CD4-positive, alpha-beta T cell (primary cell): ENCODE data around the gene TMCO4. TPM values are rescaled to one million over a fixed set of nuclear protein-coding genes. Genes with fewer than 3 reads are reported as not detected.

ENCODE experiments used
- ATAC-seq: fragments of 200-7000 bp; cut with Tn5 transposase; one replicate; pipeline ENCODE4 v1.10.0; 2022; ENCODE audit warnings: mild to moderate bottlenecking; ENCODE audit not compliant: poor library complexity
- CTCF ChIA-PET: fragments of 350-600 bp; sonication (Branson Sonifier 250); formaldehyde crosslinking; loops from one replicate; lab custom pipeline; 2021; ENCODE audit warnings: antibody characterized with exemption, inconsistent platforms; lab: Charles Lee
- POLR2A ChIA-PET: fragments of 350-600 bp; sonication (Branson Sonifier 250); formaldehyde crosslinking; loops from one replicate; lab custom pipeline; 2021; ENCODE audit warnings: antibody characterized with exemption, inconsistent platforms; lab: Charles Lee
- DNase-seq, 14 experiments: peaks; one replicate each; pipeline ENCODE4 v3.0.0-alpha.2; 2013 to 2020; ENCODE audit warnings: mixed read lengths in 2 of 14
- H3K27ac ChIP-seq, 2 donors: one replicate each; pipeline versions ENCODE4 v1.5.1 to v1.7.0; 2013; ENCODE audit warnings: low read length in 2 of 2, low read depth in 1 of 2, mild to moderate bottlenecking in 1 of 2
- H3K27me3 ChIP-seq, 2 experiments: 1 replicate in 1 of 2; 2 replicates in 1 of 2; pipeline versions ENCODE4 v1.6.1 to v1.7.0; 2013; ENCODE audit warnings: low read length in 2 of 2, control low read depth in 1 of 2, mild to moderate bottlenecking in 1 of 2, moderate library complexity in 1 of 2; ENCODE audit not compliant: insufficient read depth in 2 of 2, control insufficient read depth in 1 of 2
- H3K36me3 ChIP-seq: one replicate; pipeline ENCODE4 v1.6.1; 2013; ENCODE audit warnings: low read length, control low read depth; ENCODE audit not compliant: insufficient read depth
- H3K4me1 ChIP-seq: one replicate; pipeline ENCODE4 v1.6.1; 2013; ENCODE audit warnings: low read length, control low read depth; ENCODE audit not compliant: insufficient read depth
- H3K4me3 ChIP-seq: one replicate; pipeline ENCODE4 v1.5.1; 2013; ENCODE audit warnings: mild to moderate bottlenecking, low read length, moderate library complexity
- H3K9me3 ChIP-seq, 2 experiments: 1 replicate in 1 of 2; 2 replicates in 1 of 2; pipeline versions ENCODE4 v1.6.1 to v1.7.0; 2013; ENCODE audit warnings: low read length in 2 of 2, mild to moderate bottlenecking in 2 of 2, control low read depth in 1 of 2, moderate library complexity in 1 of 2; ENCODE audit not compliant: control insufficient read depth in 1 of 2, insufficient read depth in 1 of 2
- H3K27ac Mint-ChIP-seq: one replicate; pipeline ENCODE4 v1.8.0; 2020; ENCODE audit warnings: mixed read lengths
- H3K27me3 Mint-ChIP-seq: one replicate; pipeline ENCODE4 v1.8.0; 2021; ENCODE audit warnings: mixed read lengths
- H3K36me3 Mint-ChIP-seq: one replicate; pipeline ENCODE4 v1.8.0; 2021; ENCODE audit warnings: low read depth, mixed read lengths
- H3K4me1 Mint-ChIP-seq: one replicate; pipeline ENCODE4 v1.8.0; 2021; ENCODE audit warnings: low read depth, mixed read lengths
- H3K4me3 Mint-ChIP-seq: one replicate; pipeline ENCODE4 v1.8.0; 2020; ENCODE audit warnings: mild to moderate bottlenecking, mixed read lengths
- H3K9me3 Mint-ChIP-seq: one replicate; pipeline ENCODE4 v1.8.0; 2020; ENCODE audit warnings: mixed read lengths
- intact Hi-C, 2 experiments: fragments of 100-400 bp; cut with DNase I in 1 of 2; cut with micrococcal nuclease in 1 of 2; formaldehyde crosslinking; loops; one replicate each; pipeline versions ENCODE4 v1.15.1 to v1.9.0; 2023 to 2025; cut with DNase I, micrococcal nuclease
- total RNA-seq, 174 experiments: library from RNA in 2 of 174; stranded (reverse) in 2 of 174; gene quantifications; one replicate each; pipeline ENCODE4 v1.2.3 and lab custom pipeline; 2021 to 2026
- TF ChIP-seq, protein P1 (sequence below): fragments of 200-600 bp; IDR thresholded peaks from one replicate; pipeline ENCODE4 v1.8.0; 2022; ENCODE audit warnings: antibody characterized with exemption, mild to moderate bottlenecking

TMCO4 gene
- total RNA-seq, 2 experiments from 2014 or later, result 12.4 to 13.9 TPM

DNA sequence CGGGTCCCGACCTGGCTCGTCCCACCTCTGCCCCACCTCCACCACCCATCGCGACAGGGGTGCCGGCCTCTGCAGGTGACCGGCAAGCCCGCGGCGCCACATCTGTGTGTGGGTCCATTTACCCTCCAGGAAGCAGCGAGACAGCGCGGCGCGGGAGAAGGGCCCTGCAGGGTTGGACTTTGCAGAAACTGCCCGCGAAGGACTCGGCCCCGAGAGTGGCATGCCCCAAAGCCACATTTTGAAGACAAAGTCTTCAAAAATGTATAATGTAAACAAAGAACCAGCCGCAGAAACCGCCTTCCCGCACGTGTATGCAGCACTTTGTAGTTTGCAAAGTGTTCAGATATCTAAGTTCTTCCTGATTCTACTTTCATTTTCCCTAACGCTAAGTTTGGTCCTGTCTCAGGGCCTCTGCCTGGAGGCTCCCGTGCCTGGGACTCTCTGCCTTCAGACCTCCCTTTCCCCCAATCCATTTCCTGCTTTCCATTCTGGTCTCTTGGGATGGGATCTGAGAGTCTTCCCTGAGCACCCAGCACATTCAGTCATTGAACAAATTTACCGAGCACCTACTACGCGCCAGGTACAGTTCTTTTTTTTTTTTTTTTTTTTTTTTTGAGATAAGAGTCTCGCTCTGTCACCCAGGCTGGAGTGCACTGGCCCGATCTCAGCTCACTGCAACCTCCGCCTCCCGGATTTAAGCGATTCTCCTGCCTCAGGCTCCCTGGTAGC lies 524 bp upstream of the TMCO4 start:
- no peaks in the 10 kb centered on the region for H3K9me3 ChIP-seq
- intact Hi-C loops, result no loop called here
- peaks cover 5% of the 10 kb centered on the region for H3K36me3 Mint-ChIP-seq
- no peaks in the 10 kb centered on the region for H3K27me3 Mint-ChIP-seq
- CTCF ChIA-PET, result interaction anchor here (0.7 to 1.0 kb wide), 2 partner anchors 11 to 205 kb away, joined by 3 to 5 read pairs; no protein-coding TSS in a partner anchor
- H3K27ac Mint-ChIP-seq, result peak overlapping the region; percentile 95
- peaks cover 30% of the 10 kb centered on the region for H3K4me1 ChIP-seq
- TF ChIP-seq, protein P1, sequence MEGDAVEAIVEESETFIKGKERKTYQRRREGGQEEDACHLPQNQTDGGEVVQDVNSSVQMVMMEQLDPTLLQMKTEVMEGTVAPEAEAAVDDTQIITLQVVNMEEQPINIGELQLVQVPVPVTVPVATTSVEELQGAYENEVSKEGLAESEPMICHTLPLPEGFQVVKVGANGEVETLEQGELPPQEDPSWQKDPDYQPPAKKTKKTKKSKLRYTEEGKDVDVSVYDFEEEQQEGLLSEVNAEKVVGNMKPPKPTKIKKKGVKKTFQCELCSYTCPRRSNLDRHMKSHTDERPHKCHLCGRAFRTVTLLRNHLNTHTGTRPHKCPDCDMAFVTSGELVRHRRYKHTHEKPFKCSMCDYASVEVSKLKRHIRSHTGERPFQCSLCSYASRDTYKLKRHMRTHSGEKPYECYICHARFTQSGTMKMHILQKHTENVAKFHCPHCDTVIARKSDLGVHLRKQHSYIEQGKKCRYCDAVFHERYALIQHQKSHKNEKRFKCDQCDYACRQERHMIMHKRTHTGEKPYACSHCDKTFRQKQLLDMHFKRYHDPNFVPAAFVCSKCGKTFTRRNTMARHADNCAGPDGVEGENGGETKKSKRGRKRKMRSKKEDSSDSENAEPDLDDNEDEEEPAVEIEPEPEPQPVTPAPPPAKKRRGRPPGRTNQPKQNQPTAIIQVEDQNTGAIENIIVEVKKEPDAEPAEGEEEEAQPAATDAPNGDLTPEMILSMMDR, result no peak
- H3K4me3 ChIP-seq, result peak overlapping the region; percentile 90
- no peaks in the 10 kb centered on the region for H3K27me3 ChIP-seq
- H3K9me3 Mint-ChIP-seq, result no peaks in the 10 kb centered on the region
- peaks cover 31% of the 10 kb centered on the region for H3K4me1 Mint-ChIP-seq
- peak overlapping the region; percentile 96 for H3K4me3 Mint-ChIP-seq
- H3K36me3 ChIP-seq, result peaks cover 4% of the 10 kb centered on the region
- ATAC-seq (peak; percentile 66), DNase-seq (peak; percentile 6 to 69 (median 38))
- H3K27ac ChIP-seq, result peak overlapping the region; percentile 53 to 65
- POLR2A ChIA-PET, result interaction anchor here (1.2 kb wide), 1 partner anchor 10 kb away, joined by 4 read pairs; no protein-coding TSS in a partner anchor

DNA sequence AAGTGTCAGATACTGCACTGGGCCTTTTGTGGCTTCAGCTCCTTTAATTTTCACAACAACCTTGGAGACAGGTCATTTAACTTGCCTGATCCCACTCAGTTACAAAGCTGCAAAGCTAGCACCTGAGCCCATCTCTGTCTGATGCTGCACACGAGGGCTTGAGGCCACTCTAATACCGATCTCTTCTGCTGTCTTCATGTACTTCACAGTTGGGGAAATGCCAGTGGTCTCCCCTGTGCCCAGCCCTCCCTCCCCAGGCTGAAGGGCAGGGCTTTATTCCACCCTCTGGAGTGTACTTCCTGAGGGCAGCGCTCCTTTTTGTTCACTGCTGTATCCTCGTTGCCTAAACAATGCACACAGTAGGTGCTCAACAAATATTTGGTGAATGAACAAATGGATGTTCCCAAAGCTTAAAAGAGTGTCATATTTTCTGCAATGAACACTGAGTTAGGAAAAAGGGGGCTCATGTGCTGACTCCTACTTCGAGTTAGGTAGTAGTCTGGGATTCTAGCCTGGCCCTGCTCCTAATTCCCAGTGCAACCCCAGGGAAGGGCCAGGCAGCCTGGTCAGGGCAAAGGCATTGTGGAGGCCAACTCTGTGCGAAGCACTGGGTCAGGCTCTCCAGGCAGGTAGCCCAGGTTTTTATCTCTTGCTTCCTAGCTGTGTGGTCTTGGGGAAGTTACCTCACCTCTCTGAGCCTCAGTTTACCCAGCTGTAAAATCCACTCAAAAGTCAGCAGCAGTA lies 1.1 kb downstream of the TMCO4 start:
- peaks cover 4% of the 10 kb centered on the region for H3K36me3 ChIP-seq
- peak in 1 of 14 experiments; percentile 4 for DNase-seq
- Mint-ChIP-seq H3K4me1 (peaks cover 36% of the 10 kb centered on the region), H3K27ac (peak overlapping the region; percentile 89), H3K36me3 (peaks cover 10% of the 10 kb centered on the region), H3K4me3 (peak overlapping the region; percentile 88), H3K27me3 (no peaks in the 10 kb centered on the region), H3K9me3 (no peaks in the 10 kb centered on the region)
- H3K9me3 ChIP-seq, result no peaks in the 10 kb centered on the region
- ChIA-PET POLR2A (interaction anchor here (0.6 kb wide), 1 partner anchor 841 kb away, joined by 3 read pairs; no protein-coding TSS in a partner anchor), CTCF (no interaction called here)
- TF ChIP-seq, protein P1, result no peak
- intact Hi-C loops, result loop anchor here in 1 of 2 experiments (2.0 kb wide), 1 partner anchor 84 kb away; the partner anchor contains the start of gene OTUD3
- peaks cover 35% of the 10 kb centered on the region for H3K4me1 ChIP-seq
- H3K4me3 ChIP-seq, result peak overlapping the region; percentile 90
- peak overlapping the region; percentile 63 to 85 for H3K27ac ChIP-seq
- no peaks in the 10 kb centered on the region for H3K27me3 ChIP-seq
- ATAC-seq, result no peak

DNA sequence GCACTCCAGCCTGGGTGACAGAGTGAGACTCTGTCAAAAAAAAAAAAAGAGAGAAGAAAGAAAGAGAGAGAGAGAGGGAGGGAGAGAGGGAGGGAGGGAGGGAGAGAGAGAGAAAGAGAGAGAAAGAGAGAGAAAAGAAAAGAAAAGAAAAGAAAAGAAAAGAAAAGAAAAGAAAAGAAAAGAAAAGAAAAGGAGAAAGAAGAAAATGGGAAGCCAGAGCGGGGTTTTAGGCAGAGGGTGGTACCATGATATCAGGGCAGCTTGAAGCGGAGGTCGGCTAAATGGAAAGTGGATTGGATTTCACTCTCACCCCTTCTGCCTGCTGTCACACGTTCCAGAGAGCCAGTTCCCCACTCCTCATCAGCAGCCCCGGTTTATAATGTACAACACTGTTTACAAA lies 1.9 kb downstream of the TMCO4 start:
- peaks cover 16% of the 10 kb centered on the region for H3K36me3 Mint-ChIP-seq
- peak overlapping the region; percentile 71 for H3K4me3 Mint-ChIP-seq
- TF ChIP-seq, protein P1, result no peak
- peaks cover 44% of the 10 kb centered on the region for H3K4me1 Mint-ChIP-seq
- no peaks in the 10 kb centered on the region for H3K27me3 Mint-ChIP-seq
- ATAC-seq (no peak), DNase-seq (no peak)
- H3K4me3 ChIP-seq, result no peak overlapping the region
- ChIA-PET POLR2A (interaction anchor here (0.6 kb wide), 1 partner anchor 840 kb away, joined by 3 read pairs; no protein-coding TSS in a partner anchor), CTCF (interaction anchor here (0.6 kb wide), 1 partner anchor 778 kb away, joined by 7 read pairs; no protein-coding TSS in a partner anchor)
- no peak overlapping the region for H3K27ac ChIP-seq
- H3K4me1 ChIP-seq, result peaks cover 37% of the 10 kb centered on the region
- H3K27ac Mint-ChIP-seq, result peak overlapping the region; percentile 89
- no peaks in the 10 kb centered on the region for H3K9me3 ChIP-seq
- intact Hi-C loops, result loop anchor here in 1 of 2 experiments (2.0 kb wide), 1 partner anchor 85 kb away; the partner anchor contains the start of gene OTUD3
- no peaks in the 10 kb centered on the region for H3K27me3 ChIP-seq
- H3K9me3 Mint-ChIP-seq, result no peaks in the 10 kb centered on the region
- H3K36me3 ChIP-seq, result peaks cover 4% of the 10 kb centered on the region
